NCI-H1092 (cell line): ENCODE data around the gene COL4A6.

ENCODE experiments used
- DNase-seq: peaks from one replicate; lab custom pipeline; 2025; lab: John Stamatoyannopoulos, UW

The COL4A6 gene

DNA sequence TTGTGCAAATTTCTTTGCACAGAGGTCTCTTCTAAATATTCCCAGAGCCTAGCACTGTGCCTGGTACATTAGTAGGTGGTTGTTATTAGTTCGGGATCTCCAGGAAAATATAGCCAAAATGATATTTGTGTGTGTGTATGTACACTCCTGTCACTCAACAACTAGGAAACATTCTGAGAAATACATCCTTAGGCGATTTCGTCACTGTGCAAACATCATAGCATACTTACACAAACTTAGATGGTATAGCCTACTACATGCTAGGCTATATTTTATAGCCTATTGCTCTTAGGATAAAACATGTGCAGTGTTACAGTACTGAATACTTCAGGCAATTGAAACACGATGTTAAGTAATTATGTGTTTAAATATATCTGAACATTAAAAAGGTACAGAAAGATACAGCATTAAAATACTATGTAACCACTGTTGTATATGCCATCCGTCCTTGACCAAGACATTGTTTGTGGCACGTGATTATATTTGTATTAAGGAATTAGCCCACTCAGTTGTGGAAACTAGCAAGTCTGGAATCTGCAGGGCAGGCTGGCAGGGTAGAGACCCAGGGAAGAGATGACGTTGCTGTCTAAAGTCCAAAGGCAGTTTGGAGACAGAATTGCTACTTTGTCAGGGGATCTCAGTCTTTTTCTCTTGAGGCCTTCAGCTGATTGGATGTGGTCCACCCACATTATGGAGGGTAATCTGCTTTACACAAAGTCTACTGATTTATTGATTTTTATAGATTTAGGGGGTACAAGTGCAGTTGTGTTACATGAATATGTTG is 106.9 kb downstream of the COL4A6 start:
- DNase-seq, result no peak

DNA sequence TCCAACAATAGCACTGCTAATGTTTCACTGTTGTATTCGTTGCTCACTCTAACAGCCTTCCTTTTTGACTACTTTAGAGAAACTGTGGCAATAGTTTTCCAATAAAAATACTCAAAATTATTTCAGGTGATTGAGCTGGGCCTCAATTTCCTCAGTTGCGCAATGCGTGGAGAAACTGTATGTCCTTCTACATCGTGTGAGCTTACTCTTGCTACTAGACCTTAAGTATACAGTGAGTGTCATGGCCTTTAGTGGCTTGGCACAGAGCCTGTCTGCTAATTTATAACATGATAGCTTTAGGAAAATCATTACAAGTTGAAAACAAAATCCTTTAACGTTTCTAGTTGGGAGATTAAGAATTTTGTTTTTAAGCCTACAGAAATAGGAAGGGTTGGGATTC is 114.5 kb downstream of the COL4A6 start:
- no peak for DNase-seq

DNA sequence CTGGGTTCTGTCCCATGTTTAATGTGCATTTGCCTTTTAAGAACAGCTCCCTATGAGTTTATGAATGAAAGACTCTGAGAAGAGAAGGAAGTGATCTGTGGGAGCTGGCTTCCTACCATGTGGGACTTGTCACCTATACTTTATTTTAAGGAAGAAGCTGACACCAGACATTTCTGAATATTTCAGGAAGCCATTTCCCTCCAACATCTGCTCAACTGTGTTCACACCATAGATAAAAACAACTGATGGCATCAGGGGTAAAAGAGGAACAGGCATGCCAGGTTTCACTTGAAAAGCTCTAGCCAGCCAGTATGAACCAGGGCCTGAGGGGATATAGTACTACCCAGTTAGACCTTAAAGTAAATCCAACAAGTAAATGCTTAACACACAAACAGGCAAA is 116.0 kb downstream of the COL4A6 start:
- no peak for DNase-seq

DNA sequence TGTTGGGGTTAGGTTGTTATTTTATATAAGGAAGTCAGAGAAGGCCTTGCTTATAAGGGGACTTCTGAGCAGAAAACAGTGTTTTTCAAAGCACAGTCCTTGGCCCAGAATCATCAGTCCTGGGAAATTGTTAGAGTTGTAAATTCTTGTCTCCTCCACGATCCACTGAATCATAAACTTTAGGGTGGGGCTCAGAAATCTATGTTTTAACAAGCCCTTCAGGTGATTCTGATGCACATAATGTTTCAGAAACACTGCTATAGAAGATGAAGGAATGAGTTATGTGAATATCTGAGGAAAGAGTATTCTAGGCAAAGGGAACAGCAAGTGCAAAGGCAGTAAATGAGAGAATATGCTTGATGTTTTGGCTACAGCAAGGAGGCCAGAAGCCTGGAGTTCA is 121.8 kb downstream of the COL4A6 start:
- DNase-seq, result no peak

DNA sequence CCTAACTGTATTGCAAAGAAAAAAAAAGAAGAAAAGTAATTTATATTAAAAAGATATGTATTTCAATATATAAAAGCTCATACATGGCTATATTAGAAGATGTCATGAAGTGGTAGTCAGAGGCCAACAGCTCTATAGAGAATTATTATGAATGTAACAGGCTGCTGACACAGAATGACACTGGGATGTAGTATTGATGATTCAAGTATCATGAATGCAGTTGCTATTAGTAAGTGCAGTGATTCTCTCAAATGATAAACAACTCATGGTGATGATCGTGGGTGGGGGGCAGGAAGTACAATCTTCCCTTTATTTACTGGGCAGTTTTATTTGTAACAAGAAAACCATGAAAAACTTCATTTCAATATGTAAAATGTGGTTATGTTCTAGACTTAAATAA is 124.6 kb downstream of the COL4A6 start:
- DNase-seq, result no peak

DNA sequence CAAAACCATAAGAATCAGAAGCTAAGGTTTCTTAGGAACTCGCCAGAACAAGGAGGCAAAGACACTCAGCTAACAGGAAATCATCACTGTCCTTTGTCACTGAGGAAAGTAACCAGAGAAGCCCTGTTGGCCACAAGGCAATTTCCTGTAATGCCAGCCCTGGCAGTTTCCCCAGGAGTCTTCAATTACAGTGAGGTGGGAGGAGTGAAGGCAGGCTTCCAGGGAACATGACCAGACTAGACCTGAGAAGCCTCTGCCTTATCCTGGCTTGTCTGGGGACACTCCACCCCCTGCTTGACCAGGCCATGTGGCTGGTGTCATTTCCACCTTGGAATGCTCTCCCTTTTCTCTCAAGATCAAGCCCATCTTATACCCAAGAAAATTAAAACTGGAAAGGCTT is 125.3 kb downstream of the COL4A6 start:
- DNase-seq, result peak; percentile 75

DNA sequence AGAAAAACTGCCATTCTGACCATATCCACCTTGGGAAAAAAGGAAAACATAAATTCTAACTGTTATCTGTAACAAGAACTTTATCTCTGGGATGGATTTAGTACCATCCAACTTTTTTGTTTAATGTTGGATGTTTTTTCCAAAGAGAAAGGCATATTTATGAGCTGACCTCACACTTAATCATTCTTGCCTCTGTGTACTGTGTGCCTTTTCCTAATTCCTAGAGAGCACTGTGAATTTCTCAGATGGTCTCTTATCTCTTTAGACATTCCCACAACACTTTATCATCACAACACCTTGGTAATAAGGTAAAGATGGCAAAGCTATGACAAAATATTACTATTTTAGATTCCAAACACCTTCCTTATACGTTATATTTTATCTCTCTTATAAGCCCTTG is 126.2 kb downstream of the COL4A6 start:
- no peak for DNase-seq

DNA sequence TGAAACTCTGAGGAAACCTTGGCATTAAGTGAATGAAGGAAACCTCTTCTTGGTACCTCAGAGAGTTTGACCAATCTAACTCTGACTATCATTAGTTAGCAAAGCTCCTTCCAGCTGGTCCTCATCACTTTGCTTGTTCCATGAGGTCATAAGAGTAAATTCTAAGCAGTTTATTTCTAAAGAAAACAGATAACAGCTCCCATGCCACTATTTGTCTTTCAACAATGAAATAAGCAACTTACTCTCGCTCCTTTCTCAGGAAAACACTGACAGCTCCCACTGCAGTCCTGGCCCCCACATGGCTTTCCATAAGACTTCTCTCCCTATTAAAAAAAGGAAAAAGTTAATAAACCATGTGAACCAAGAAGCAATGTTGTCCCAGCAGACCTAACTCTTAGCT is 127.7 kb downstream of the COL4A6 start:
- DNase-seq, result no peak

DNA sequence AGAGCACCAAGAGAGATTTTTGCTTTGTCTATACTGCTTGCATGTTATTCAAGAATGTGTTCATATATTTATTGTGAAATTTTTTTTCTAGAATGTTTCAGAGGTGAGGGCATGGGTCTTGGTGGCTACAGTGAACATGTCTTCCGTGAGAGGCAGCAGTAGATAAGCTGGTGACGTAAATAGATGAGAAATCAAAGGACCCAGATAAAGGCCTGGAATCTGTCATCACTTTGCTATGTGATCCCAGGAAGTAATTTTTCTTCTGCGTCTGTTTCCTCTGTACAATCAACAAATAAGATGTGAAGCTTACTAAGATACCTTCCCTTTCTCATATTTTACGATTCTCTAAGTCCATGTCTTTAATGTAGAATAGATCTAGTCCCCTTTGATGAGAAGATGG is 129.1 kb downstream of the COL4A6 start:
- no peak for DNase-seq

DNA sequence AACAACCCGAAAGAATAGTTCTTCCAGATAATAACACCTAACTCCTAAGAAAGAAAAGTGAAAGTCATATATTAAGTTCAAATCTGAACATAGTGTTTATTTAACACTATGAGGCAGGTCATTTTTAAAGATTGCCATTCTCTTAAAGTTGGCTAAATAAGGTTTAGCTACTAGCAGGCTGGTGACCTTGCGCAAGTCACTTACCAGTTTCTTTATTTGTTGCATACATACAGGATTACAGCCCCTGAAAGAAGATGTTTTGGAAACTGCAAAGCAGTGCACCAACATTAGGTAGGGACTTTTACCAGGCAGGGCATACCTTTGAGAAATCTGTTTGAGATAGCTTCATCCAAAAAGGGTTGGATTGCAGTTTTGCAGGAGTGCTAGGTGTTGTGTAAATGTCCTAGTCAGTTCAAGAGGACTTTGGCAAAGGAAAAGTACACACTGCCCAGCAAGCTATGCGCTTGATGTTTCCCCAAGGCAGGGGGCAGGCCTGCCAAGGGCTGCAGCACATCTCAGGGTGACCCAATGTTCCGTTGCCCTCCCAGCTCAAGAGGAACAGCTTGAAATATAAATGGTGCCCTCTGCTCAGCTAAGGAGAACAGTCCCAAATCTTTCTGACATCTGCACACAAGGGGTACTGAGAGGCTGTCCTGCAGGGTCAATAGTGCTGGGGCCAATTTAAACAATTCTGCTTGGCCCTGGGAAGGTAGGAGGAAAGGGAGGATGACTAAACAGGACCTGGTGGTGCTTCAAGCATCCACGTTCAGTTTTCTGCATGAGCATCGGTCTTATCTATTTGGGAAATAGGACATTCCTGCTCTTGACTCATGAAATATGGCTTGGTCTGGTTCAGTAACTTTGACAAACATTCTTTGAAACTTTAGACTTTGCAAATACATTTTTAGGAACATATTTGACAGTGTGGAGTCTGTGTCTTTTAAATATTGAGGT is 130.8 kb downstream of the COL4A6 start:
- DNase-seq, result peak; percentile 4

DNA sequence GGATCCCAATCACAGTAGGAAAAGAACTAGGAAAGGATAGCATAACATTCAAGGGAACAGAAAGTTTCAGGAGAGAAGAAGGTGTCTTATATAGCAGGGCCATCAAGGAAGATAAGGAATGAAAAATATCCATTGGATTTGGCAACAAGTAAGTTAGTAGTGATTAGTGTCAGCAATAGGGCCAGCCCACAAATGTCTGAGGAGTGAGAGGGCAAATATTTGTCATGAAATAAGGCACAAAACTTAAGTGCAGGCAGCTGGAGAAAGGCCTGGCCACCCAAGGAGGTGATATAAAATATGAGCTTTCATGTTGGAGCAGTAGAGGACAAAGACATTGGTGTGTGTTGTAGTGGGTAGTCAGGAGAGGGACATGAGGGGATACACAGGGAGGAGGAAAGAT is 132.1 kb downstream of the COL4A6 start:
- no peak for DNase-seq

DNA sequence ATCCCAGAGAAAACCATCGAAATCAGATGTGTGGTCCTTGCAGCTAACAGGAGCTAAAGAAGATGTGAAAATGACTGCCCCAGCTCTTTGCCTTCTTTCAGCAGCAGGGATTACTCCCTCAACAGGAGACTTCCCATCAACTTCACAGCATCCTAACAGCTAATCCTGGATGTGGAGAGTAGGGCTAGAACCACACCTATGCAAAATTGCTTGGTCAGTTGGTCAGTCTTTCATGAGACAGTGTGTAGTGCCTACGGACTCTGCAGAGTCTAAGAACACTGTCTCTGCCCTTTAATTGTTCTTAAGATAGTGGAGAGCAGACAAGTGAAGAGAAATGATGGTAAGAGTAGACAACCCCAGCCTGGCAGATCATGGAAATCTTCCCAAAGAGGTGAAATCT is 133.5 kb downstream of the COL4A6 start:
- DNase-seq, result no peak

DNA sequence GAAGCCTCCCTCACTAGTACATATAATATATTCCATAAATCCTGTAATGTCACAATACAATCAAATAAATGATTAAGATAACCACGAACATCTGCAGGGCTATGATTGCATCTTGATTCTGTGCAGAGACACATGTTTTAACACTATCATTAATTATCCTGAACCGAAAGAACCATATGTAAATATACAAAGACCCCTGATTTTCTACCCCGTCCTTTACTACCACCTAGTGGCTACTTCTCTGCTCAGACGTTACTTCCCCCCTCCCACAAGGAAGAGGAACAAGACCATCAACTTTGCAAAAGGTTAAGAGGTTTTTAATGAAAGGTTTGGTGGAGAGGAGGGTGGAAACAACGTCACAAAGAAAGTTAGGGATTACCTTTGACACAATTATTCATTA is 134.0 kb downstream of the COL4A6 start:
- DNase-seq, result peak; percentile 32

DNA sequence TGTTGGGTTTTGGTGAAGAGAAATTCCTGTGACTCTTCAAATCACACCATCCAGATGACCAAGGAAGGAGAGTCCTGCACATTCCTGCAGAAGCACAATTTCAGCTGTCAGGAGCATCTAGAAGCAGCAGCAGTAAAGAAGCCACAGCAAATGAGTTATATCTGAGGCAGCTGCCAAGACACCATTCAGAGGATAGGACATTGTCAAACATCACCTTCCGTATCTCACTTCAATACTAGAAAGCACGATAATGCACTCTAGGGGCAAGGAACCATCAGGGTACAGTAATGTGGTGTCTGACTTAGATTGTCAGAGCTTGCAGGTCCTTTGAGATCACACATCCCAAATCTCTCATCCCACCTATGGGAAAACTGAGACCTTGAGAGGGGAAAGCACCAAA is 134.5 kb downstream of the COL4A6 start:
- no peak for DNase-seq

DNA sequence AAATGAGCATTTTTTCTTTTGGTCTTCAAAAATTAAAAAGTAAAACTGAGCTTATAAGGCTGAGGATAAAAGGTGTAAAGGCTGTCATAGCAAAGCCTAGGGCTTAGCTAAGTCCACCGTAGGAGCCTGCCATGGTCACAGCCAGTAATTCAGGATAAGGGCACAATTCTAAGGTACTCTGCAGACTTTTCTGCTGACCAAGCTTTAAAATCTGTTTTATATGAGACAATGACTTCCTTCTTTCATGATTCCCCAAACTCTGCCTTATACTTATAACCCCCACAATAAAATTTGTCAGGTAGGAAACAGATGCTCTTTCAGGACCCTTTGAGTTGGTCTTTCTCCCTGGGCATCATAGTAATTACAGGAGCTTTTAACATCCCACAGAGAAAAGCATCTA is 138.5 kb downstream of the COL4A6 start:
- no peak for DNase-seq

DNA sequence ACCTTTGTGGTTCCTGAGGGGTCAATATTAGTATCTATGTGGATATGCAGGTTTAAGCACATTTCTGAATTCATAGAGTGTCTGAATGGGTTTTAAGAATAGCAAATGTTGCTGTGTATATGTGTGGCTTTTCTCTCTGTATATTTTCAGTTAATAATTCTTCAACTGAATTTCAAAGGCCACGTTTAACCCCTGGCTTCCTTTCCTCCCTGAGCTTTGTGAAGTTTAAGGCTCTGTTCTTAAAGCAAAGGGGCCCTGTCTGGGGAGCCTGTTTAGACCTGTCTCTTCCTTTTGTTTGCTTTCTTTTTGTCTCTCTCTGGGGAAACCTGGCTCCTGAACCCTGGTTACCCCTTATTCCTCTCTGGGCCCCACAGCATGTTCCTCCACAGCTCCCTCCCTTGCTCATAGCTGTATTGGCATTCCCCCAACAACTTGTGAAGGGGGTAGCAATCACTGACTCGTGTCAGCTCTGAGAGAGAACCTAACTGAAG is 139.1 kb downstream of the COL4A6 start:
- no peak for DNase-seq

DNA sequence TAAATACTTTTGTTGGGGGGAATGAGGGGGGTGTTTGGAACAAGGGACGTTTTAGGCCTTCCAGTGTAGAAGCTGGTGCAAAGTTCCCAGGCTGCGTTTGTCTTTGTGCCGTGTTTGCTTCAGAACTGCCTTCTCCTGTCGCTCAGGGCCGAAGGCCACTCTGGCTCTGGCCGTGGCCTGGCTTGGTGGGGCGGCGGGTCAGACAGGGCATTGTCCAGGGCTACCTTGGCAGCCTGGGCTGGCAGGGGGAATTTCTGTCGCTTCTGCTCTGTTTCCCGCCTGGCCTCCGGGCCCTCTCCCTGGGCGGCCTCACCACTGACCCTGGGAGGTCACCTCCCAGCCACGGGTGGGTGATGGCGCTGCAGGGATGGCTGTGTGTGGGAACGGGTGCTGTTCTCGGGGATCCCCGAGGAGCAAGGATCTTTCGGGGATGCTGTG is 140.0 kb downstream of the COL4A6 start:
- DNase-seq, result no peak

DNA sequence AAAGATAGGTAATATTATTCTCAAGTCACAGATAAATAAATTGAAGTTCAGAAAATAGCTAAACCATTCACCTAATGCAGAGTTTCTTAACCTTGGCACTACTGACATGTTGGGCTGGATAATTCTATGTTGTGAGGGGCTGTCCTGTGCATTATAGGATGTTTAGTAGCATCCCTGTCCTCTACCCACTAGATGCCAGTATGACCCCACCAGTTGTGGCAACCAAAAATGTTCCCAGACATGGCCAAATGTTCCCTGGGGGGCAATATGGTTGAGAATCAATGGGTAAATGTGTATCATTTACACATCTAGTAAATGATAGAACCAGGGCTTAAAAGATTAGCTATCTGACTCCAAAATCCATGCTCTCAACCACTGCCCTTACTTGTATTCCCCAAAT is 140.9 kb downstream of the COL4A6 start:
- no peak for DNase-seq

DNA sequence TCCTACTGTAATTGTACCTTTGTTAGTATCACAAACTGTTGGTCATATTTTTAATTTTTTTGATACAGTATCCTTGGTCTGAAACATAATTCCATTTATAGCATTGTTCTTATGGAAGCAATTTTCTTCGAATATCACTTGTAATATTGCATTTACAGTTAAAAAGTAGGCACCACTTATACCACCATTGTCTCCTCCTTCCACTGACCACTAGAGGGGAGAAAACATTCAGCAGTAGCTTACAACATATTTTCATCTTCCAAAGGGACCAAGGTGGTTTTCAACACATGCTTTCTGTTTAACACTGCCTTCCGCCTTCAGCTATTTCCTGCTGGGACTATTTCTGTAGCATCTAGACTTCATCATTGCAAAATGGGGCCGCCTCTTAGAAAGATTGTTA is 146.2 kb downstream of the COL4A6 start:
- DNase-seq, result no peak

DNA sequence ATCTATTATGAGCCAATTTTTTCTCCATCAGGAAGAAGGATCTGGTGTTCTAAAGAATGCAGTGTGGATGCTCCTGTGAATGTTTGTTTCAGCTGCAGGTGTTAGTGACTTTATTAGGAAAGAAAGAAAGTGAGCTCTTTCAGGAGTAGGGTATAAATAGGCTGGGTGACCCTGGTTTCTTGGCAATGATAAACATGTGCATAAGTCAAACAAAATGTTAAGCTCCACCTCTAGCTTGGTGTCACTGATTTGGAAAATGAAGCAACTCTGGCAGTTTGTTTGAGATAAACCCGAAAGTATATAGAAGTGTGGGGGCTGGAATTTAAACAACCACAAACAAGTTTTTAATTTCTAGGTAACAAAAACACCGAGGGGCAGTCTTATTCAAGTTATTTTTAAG is 152.3 kb downstream of the COL4A6 start:
- no peak for DNase-seq

DNA sequence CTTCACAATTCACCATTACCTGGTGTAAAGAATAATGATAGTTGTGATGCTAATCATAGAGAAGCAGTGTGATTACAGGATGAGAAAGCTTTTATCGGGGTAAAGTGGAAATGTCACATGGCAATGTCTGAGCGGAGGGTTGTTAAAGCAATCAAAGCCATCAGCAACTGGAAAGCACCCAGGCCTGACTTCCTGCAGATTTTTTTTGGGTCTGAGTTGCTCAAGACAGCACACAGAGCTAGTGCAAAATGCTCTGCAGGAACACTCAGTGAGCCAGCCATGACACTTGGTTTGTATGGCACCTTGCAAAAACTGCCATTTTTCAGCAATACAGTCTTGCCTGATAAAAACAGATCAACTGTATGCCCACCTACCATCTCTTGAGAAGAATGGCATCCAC is 152.9 kb downstream of the COL4A6 start:
- DNase-seq, result no peak

DNA sequence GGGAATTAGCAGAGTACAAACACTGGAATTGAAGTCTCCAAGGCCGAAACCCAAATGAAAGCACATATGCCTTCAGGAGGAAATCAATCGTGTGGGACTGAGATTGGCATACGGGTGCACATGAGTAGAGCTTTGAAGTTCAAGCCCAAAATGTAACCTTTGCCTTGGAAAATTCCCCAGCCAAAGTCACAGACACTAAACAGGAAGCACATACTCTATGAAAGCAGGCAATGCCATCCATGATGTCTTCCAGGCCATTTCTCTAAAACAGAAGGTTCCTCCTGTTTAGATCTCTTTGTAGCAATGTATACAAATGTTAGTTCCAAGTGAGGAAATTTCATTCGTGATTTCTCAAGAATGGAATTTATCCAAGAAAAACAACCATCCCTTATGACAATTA is 162.5 kb downstream of the COL4A6 start:
- DNase-seq, result no peak

DNA sequence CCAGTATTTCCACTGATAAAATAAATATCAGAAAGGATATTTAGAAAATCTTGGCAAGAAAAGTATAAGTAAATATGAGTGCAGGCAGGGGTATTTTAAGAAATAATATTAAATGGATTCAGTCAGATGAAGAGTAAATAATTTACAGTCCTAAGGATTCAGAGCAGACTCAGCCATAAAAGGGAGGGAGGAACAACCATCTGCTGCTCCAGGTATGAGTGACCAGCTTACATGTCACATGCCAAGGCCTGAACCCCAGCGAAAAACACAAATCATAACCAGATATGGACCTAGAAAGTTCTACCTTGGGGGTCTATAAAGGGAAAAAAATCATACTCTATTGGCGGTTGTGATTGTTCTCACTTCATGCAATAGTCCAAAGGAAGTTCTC is 166.8 kb downstream of the COL4A6 start:
- DNase-seq, result no peak
